ENCODE results near the gene SYK.

Gene SYK

DNA sequence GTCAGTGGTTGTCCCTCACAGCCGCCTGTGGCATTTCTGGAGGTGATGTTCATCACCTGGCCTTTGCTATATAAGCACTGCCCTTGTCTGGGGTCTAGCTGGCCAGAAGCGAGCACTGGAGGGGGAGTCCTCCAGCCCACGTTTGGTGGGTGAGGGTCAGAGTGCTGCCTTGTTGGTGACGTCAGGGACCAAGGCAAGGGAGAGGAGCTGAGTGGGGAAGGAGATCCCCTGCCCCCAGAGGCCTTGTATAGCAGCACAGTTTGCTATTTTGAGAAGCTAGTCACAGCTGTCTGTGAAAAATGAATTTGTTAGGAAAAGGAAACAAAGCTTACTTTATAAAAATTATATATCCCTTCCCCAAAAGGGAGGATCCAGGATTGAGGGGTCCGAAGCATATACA is 49.8 kb downstream of the SYK start (continued):
- TF ChIP-seq, protein P1, sequence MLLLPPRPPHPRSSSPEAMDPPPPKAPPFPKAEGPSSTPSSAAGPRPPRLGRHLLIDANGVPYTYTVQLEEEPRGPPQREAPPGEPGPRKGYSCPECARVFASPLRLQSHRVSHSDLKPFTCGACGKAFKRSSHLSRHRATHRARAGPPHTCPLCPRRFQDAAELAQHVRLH (tag by site-specific recombination; IDR thresholded peaks at IDR 0.05), result no peak
- no peak for TF ChIP-seq ZNF473 (tag by site-specific recombination; IDR thresholded peaks at IDR 0.05)
- no peak for TF ChIP-seq SP3 (tag by site-specific recombination; IDR thresholded peaks at IDR 0.05)

DNA sequence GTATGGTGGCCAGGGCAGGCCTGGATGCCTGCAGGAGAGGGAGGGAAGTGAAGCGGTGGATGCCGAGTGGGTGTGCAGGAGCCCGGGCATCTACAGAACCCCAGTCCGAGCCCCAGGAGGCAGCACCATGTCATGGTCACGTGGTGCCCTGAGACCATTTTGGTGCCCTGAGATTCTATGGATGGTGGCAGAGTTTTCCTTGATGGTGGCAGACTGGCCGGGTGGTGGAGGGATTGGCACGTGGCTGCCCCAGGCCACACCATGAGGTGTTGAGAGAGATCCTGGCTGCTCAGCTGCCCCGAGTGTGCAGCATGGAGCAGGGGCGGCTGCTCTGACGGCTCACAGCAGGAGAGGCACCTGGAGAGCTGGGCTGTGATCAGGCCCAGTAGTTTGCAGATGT is 52.3 kb downstream of the SYK start:
- no peak overlapping the region for H3K27ac ChIP-seq (ENCODE audit: extremely low read depth, low read depth, low read length)
- H3K9me3 ChIP-seq (ENCODE audit: control insufficient read depth, insufficient read depth, low read depth, low read length), result no peaks in the 10 kb centered on the region
- peaks cover 0 to 30% of the 10 kb centered on the region in 2 experiments; a peak in 1 of 3 replicates for H3K36me3 ChIP-seq (ENCODE audit: control insufficient read depth in 2 of 2, insufficient read depth in 1 of 2, low read length in 2 of 2)
- CTCF ChIA-PET, result interaction anchor here (0.6 kb wide), 1 partner anchor 62 kb away, joined by 3 read pairs; no protein-coding TSS in a partner anchor
- H3K4me1 ChIP-seq (ENCODE audit: control insufficient read depth, insufficient read depth, low read length), result no peaks in the 10 kb centered on the region
- TF ChIP-seq ZNF544 (tag by site-specific recombination; IDR thresholded peaks at IDR 0.05), result no peak
- no peak for TF ChIP-seq ZNF2 (tag by site-specific recombination; IDR thresholded peaks at IDR 0.05)
- TF ChIP-seq KLF8 (tag by site-specific recombination; IDR thresholded peaks at IDR 0.05), result no peak
- TF ChIP-seq ZNF76 (tag by site-specific recombination; IDR thresholded peaks at IDR 0.05; ENCODE audit: borderline replicate concordance, low read depth), result no peak
- no peak for TF ChIP-seq KLF10 (tag by site-specific recombination; IDR thresholded peaks at IDR 0.05)
- no peak for TF ChIP-seq ZNF146 (tag by site-specific recombination; IDR thresholded peaks at IDR 0.05)
- TF ChIP-seq AEBP2 (tag by site-specific recombination; IDR thresholded peaks at IDR 0.05; ENCODE audit: borderline replicate concordance), result no peak
- no peak for TF ChIP-seq ZNF785 (tag by site-specific recombination; IDR thresholded peaks at IDR 0.05)
- TF ChIP-seq ZNF548 (tag by site-specific recombination; IDR thresholded peaks at IDR 0.05), result no peak
- TF ChIP-seq BCL6B (tag by site-specific recombination; IDR thresholded peaks at IDR 0.05), result no peak
- TF ChIP-seq PBX3 (CRISPR knock-in tag; IDR thresholded peaks at IDR 0.05), result no peak
- TF ChIP-seq, protein P2, sequence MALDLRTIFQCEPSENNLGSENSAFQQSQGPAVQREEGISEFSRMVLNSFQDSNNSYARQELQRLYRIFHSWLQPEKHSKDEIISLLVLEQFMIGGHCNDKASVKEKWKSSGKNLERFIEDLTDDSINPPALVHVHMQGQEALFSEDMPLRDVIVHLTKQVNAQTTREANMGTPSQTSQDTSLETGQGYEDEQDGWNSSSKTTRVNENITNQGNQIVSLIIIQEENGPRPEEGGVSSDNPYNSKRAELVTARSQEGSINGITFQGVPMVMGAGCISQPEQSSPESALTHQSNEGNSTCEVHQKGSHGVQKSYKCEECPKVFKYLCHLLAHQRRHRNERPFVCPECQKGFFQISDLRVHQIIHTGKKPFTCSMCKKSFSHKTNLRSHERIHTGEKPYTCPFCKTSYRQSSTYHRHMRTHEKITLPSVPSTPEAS (tag by site-specific recombination; IDR thresholded peaks at IDR 0.05), result no peak
- TF ChIP-seq ZNF521 (tag by site-specific recombination; IDR thresholded peaks at IDR 0.05), result no peak
- POLR2A ChIA-PET, result no interaction called here
- no peak overlapping the region for H3K4me3 ChIP-seq (ENCODE audit: low read depth, low read length)

GRCh38 chr9:90854637-90855175 is 53.1 kb downstream of the SYK start:
- peaks cover 0 to 22% of the 10 kb centered on the region in 2 experiments; a peak in 1 of 3 replicates for H3K36me3 ChIP-seq (ENCODE audit: control insufficient read depth in 2 of 2, insufficient read depth in 1 of 2, low read length in 2 of 2)
- H3K4me1 ChIP-seq (ENCODE audit: control insufficient read depth, insufficient read depth, low read length), result no peaks in the 10 kb centered on the region
- no peaks in the 10 kb centered on the region for H3K9me3 ChIP-seq (ENCODE audit: control insufficient read depth, insufficient read depth, low read depth, low read length)
- POLR2A ChIA-PET, result no interaction called here
- no peak overlapping the region for H3K4me3 ChIP-seq (ENCODE audit: low read depth, low read length)
- no peak overlapping the region for H3K27ac ChIP-seq (ENCODE audit: extremely low read depth, low read depth, low read length)
- CTCF ChIA-PET, result interaction anchor here (0.6 kb wide), 1 partner anchor 61 kb away, joined by 3 read pairs; no protein-coding TSS in a partner anchor
- TF ChIP-seq, protein P3, sequence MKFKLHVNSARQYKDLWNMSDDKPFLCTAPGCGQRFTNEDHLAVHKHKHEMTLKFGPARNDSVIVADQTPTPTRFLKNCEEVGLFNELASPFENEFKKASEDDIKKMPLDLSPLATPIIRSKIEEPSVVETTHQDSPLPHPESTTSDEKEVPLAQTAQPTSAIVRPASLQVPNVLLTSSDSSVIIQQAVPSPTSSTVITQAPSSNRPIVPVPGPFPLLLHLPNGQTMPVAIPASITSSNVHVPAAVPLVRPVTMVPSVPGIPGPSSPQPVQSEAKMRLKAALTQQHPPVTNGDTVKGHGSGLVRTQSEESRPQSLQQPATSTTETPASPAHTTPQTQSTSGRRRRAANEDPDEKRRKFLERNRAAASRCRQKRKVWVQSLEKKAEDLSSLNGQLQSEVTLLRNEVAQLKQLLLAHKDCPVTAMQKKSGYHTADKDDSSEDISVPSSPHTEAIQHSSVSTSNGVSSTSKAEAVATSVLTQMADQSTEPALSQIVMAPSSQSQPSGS (tag by site-specific recombination; IDR thresholded peaks at IDR 0.05; ENCODE audit: low read depth), result no peak
- TF ChIP-seq, protein P4, sequence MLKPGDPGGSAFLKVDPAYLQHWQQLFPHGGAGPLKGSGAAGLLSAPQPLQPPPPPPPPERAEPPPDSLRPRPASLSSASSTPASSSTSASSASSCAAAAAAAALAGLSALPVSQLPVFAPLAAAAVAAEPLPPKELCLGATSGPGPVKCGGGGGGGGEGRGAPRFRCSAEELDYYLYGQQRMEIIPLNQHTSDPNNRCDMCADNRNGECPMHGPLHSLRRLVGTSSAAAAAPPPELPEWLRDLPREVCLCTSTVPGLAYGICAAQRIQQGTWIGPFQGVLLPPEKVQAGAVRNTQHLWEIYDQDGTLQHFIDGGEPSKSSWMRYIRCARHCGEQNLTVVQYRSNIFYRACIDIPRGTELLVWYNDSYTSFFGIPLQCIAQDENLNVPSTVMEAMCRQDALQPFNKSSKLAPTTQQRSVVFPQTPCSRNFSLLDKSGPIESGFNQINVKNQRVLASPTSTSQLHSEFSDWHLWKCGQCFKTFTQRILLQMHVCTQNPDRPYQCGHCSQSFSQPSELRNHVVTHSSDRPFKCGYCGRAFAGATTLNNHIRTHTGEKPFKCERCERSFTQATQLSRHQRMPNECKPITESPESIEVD (tag by site-specific recombination; IDR thresholded peaks at IDR 0.05), result no peak
- no peak for TF ChIP-seq KLF16 (tag by site-specific recombination; IDR thresholded peaks at IDR 0.05)
- no peak for TF ChIP-seq ZNF211 (tag by site-specific recombination; IDR thresholded peaks at IDR 0.05; ENCODE audit: low read depth)
- TF ChIP-seq, protein P5, sequence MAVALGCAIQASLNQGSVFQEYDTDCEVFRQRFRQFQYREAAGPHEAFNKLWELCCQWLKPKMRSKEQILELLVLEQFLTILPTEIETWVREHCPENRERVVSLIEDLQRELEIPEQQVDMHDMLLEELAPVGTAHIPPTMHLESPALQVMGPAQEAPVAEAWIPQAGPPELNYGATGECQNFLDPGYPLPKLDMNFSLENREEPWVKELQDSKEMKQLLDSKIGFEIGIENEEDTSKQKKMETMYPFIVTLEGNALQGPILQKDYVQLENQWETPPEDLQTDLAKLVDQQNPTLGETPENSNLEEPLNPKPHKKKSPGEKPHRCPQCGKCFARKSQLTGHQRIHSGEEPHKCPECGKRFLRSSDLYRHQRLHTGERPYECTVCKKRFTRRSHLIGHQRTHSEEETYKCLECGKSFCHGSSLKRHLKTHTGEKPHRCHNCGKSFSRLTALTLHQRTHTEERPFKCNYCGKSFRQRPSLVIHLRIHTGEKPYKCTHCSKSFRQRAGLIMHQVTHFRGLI (tag by site-specific recombination; IDR thresholded peaks at IDR 0.05), result no peak
- no peak for TF ChIP-seq ZNF558 (tag by site-specific recombination; IDR thresholded peaks at IDR 0.05)
- TF ChIP-seq ZNF302 (tag by site-specific recombination; IDR thresholded peaks at IDR 0.05; ENCODE audit: low read depth), result no peak
- TF ChIP-seq ZNF140 (tag by site-specific recombination; IDR thresholded peaks at IDR 0.05), result no peak

Measured in HEK293 (cell line).